NT2/D1 (cell line): Measurements from ENCODE around the gene CD53.

ENCODE experiments used
- SUZ12 ChIP-seq: IDR thresholded peaks from 2 replicates; pipeline ENCODE4 v1.6.1; 2011; ENCODE audit not compliant: insufficient read length, insufficient read depth; ENCODE audit errors: extremely low read depth
- YY1 ChIP-seq: IDR thresholded peaks from 2 replicates; pipeline ENCODE4 v1.6.1; 2011; ENCODE audit not compliant: insufficient read length, insufficient read depth
- ZNF274 ChIP-seq: IDR thresholded peaks from 2 replicates; pipeline ENCODE4 v1.6.1; 2011; ENCODE audit warnings: mild to moderate bottlenecking, low read depth, low read length

DNA sequence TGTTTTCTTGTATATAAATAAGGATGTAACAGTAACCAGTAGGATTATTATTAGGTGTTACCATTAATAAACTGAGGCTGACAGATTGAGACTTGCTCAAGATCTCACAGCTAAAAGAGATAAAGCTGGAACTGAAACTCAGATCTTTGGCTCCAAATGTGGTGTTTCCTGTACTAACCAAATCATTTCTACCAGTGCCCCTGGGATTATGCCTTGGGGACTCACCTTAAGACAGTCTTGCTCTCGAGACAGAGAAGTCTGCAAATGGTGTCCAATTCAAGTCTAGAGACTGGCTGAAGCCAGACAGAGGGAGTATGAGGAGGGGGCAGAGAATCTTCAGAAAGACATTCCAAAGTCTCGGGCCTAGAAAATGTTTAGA is 593 bp upstream of the CD53 start:
- TF ChIP-seq YY1 (no peak), ZNF274 (no peak), SUZ12 (no peak)
